ENCODE results near the gene ANKMY1.

The ANKMY1 gene

DNA sequence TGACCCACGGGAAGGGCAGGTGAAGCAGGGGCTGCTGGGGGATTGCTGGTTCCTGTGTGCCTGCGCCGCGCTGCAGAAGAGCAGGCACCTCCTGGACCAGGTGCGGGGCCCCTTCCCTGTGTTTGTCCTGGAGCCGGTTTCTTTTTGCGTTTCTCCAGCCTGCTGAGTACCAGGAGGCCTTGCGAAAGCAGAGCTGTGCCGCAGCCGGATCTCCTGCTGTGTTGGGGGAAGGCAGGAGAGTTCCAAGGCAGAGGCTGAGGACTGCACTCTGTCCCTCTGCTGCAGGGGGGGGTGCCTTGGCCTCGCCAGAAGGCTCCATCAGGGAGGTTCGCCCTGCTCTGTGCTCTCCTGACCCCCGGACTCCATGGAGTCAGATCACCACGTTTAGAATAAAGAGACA is 31.6 kb upstream of the ANKMY1 start:
- Histone ChIP-seq H3K4me3 (no peak overlapping the region), H3K27ac (no peak overlapping the region)
- TF ChIP-seq, protein P1, sequence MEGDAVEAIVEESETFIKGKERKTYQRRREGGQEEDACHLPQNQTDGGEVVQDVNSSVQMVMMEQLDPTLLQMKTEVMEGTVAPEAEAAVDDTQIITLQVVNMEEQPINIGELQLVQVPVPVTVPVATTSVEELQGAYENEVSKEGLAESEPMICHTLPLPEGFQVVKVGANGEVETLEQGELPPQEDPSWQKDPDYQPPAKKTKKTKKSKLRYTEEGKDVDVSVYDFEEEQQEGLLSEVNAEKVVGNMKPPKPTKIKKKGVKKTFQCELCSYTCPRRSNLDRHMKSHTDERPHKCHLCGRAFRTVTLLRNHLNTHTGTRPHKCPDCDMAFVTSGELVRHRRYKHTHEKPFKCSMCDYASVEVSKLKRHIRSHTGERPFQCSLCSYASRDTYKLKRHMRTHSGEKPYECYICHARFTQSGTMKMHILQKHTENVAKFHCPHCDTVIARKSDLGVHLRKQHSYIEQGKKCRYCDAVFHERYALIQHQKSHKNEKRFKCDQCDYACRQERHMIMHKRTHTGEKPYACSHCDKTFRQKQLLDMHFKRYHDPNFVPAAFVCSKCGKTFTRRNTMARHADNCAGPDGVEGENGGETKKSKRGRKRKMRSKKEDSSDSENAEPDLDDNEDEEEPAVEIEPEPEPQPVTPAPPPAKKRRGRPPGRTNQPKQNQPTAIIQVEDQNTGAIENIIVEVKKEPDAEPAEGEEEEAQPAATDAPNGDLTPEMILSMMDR (IDR thresholded peaks at IDR 0.05): no peak
- no peak for DNase-seq (ENCODE audit: low spot score)

DNA sequence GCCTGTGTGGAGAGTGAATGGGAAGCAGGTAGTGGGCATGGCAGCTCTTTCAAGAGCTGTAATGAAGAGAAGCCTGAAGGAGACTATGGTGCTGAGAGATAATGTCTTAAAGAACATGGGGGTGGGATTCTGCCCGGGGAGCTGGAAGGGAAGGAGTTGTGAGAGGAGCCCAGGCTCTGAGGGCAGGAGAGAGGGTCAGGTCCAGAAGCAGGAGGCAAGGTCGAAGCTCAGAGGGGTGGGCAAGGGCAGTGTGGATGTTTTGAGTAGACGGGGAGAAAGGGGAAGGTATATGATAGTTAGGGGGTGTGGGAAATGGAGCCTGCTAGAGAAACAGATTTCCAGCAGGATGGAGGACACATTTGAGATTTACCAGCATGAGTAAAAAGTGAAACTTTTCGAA is 30.9 kb upstream of the ANKMY1 start:
- TF ChIP-seq, protein P1 (IDR thresholded peaks at IDR 0.05): no peak
- Histone ChIP-seq H3K27ac (no peak overlapping the region), H3K4me3 (no peak overlapping the region)
- DNase-seq (ENCODE audit: low spot score): no peak

- peak overlapping the region; percentile 89 for H3K4me3 ChIP-seq
- no peak overlapping the region for H3K27ac ChIP-seq
- TF ChIP-seq, protein P1 (IDR thresholded peaks at IDR 0.05): no peak
- no peak for DNase-seq (ENCODE audit: low spot score)
These were observed 30.3 kb upstream of the ANKMY1 start for GRCh38 chr2:240588006-240588655.

- TF ChIP-seq, protein P1 (IDR thresholded peaks at IDR 0.05): no peak
- Histone ChIP-seq H3K27ac (peak overlapping the region; percentile 34 to 98), H3K4me3 (peak overlapping the region; percentile 89)
- DNase-seq (ENCODE audit: low spot score): no peak
These were observed 29.4 kb upstream of the ANKMY1 start for GRCh38 chr2:240586919-240587800.

- DNase-seq (ENCODE audit: low spot score): peak; percentile 98
- Histone ChIP-seq H3K4me3 (peak within 1 kb of the TSS; percentile 89), H3K27ac (peak within 1 kb of the TSS; percentile 85 to 98)
- TF ChIP-seq, protein P1 (IDR thresholded peaks at IDR 0.05): no peak
These were observed 28.6 kb upstream of the ANKMY1 start, which contains the start of gene CAPN10 for GRCh38 chr2:240586198-240586918. CAPN10 (plus strand) TSS chr2:240586734; CDS start chr2:240586912, 178 bp downstream.

- H3K27ac ChIP-seq: peak overlapping the region; percentile 85 to 98
- no peak for DNase-seq (ENCODE audit: low spot score)
- H3K4me3 ChIP-seq: peak overlapping the region; percentile 89
- TF ChIP-seq, protein P1 (IDR thresholded peaks at IDR 0.05): no peak
These were observed 28.0 kb upstream of the ANKMY1 start for GRCh38 chr2:240585681-240586197.
